Activated gamma-delta T cell treated with Interleukin-2 at 50 U/mL for 16 hours (primary cell): ENCODE data around the gene PTPRT.

ENCODE experiments used
- DNase-seq: peaks from one replicate; pipeline ENCODE4 v3.0.0-alpha.2; 2020

Gene PTPRT

DNA sequence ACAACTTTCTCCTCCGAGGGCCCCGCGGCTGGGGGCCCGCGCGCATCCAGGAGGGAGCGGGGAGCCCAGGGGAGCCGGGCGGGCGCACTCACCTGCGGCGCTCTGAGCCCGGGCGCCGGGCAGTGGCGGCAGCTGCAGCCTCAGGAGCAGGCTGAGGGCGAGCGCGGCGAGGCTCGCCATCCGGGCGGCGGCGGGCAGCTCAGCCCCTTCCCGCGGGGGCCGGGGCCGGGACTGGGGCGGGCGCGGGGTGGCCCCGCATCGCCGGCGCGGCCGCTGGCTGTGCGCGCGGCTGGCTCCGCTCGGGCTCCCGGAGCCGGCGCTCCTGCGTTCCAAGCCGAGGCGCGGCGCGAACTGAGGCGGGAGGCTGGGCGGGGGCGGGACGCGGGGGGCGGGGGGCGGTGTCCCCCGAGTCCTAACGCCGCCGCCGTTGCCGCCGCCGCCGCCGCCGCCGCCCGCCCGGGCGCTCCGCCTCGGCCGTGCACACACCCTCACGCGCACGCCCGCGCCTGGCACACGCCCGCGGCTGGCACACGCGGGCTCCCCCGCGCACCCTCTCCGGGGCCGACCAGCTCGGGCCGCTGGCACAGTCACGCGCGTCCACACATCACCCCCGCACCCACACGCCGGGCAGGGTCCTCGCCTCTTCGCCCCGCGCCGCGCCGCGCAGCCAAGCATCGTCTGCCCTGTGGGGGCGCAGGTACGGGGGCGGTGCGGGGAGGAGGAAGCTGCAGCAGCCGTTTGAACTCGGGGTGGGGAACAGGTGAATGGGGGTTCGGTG lies at the start of gene PTPRT:
Gene PTPRT (minus strand): TSS at position 353 of the 778 bp plus-strand sequence. CDS start 173 bp downstream, at position 180.
- DNase-seq = no peak

- DNase-seq = no peak
Measured at GRCh38 chr20:43238833-43239232, 49.1 kb upstream of the PTPRT start.

DNA sequence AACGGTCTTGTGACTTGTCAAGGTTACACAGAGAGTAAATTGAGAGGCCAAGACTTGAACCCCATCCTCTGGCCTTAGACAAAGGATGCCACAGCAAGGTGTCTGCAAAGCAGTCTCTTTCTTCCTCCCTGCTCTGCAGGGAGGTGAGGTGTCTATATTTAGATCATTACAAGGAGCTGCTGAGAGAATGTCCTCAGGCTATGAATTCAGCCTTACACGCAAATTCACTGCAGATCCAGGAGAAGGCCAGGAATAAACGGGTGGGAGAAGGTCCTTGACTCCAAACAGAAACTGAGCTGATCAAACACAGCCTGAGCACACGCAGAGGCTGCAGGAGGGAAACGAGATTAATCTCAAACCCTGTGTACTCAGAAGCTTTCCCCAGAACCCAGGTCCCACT lies 48.6 kb upstream of the PTPRT start:
- no peak for DNase-seq

DNA sequence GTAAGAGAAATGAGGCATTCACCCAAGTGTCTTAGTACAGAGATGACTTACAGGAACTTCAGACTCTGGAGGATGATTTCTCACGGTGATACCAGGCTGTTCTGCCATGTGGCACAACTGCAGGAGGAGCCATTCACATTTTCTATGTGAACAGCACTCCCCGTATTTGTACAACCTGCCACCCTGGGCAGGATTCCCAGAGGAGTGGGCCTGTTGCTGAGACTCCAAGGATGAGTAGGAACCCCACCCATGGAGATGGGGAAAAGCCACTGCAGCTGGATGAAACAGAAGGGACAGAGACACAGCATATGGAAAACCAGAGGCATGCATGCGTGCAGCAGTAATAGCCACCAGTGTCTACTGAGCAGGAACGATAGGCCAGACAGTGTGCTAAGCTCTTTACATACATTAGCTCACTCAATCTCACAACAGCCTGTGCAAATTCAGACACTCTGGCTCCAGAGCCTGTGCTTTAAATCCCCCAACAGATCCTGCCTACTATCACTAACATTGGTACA lies 48.0 kb upstream of the PTPRT start:
- DNase-seq = no peak

DNA sequence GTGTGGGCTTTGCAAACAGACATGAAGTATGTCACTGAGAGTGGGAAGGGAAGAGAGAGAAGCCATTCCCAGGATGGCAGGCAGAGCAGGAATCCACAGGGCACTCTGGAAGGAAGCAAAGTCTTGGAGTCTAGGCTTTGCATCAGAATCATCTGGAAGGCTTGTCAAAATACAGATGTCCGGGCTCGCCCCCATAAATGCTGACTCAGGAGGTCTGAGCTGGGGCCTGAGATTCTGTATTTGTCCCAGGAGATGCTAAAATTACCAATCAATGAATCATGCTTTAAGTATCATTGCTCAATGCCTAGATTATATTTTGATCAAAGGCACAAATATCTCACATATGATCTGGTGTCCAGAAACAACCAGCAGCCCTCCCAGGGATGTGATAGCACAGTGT lies 46.3 kb upstream of the PTPRT start:
- DNase-seq = no peak

GRCh38 chr20:43231829-43232228 lies 42.1 kb upstream of the PTPRT start:
- no peak for DNase-seq

- DNase-seq = no peak
Measured at GRCh38 chr20:43229696-43230095, 40.0 kb upstream of the PTPRT start.

DNA sequence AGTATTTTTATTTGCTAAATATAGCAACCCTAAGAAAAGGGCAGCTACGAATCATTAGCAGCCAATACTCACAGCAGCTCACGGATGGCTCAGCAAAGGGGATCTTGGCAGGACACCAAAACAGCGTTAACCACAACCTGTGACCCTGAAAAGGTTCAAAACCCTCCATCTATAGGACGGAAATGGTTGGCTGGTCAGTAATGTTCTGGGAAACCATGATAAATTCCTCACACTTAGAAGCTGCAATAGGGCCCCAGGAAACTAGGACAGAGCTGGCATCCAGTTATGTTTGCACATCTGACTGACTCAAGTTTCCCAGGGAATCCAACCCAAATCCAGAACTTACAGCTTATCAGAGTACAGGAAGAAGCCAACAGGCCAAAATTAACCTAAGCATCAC lies 30.9 kb upstream of the PTPRT start:
- no peak for DNase-seq

- DNase-seq = no peak
Measured at GRCh38 chr20:43210901-43211300, 21.2 kb upstream of the PTPRT start.

DNA sequence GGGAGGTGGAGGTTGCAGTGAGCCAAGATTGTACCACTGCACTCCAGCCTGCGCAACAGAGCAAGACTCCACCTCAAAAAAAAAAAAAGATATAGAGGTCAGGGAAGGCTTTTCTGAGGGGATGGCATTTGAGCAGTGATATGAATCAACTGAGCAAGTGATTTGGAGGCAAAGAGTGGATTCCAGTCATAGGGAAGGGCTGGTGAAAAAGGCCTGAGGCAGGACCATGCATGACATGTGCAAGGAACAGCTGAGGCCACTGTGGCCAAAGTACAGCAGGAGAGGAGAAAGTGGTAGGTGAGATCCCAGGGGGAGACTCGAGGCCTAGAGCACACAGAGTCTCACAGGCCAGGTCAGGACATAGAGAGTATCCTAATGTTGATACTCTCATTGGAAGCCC lies 20.1 kb upstream of the PTPRT start:
- DNase-seq = no peak

DNA sequence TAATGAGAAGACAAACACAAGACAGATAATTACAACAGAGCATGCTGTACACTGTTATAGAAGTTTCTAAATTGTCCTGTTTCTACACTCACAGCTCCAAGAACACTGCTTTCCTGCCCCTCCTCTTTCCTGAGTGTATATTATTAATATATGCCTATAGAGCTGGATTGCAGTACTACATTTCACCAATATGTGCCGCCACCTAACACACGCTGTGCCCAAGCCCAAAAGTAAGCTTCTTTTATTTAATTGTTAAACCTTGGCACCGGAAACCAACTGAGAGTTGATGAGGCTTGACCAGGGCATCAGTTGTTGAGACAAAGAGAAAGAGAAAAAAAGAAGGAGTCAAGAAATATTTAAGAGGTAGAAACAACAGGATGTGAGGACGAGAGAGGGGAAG lies 16.0 kb upstream of the PTPRT start:
- no peak for DNase-seq

DNA sequence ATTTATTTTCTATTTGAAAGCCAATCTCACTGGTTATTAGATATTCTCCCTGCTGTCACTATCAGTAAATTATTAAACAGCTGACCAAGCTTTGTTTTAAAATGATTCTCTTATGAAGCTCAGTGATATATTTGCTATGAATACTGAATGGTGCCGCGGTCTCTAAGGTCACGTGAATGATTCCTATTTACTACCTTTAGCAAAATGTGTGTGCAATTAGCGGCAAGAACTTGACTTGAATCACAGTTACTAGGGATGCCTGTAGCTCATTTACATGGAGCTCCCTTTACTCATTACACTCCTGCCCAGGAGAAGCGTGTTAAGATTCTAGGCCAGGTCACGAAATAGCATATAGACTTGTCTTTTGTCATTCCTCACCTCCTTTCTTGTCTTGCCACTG lies 12.4 kb upstream of the PTPRT start:
- DNase-seq = no peak

- DNase-seq = no peak
Measured at GRCh38 chr20:43198607-43199006, 8.9 kb upstream of the PTPRT start.

DNA sequence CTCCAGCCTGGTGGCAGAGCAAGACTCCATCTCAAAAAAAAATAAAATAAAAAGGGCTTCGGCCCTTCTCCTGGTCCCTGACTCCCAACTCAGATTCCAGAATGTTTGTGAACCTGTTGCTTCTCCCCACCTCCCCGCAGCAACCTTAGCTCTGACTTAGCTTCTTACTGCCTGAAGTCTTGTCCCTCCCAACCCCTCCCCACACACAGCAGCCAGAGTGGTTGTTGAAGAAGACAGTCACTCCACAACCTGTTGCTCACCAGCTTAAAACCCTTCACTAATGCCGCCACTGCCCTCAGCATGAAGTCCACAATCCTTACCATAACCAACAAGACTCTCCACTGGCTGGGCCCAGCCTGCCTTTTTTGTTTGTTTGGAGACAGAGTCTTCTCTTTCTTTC lies 6.5 kb upstream of the PTPRT start:
- no peak for DNase-seq

DNA sequence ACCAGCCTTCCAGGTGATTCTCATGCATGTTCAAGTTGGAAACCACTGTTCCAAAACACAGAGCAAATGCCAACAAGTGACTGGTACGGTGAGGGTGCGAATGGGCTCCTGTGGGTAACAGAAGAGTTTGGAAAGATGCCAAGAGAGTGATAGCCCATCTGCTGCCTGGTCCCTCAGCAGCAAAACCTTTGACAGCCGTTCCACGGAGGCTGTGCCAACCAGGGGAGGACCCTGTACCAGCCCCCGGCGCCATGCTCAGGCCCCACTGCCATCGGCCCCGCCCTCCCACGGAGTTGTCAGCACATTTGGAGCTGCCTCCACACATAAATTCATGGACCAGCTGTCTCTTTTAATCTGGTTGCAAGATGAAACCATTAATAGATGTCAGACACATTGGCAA lies 4.4 kb upstream of the PTPRT start:
- DNase-seq = no peak

GRCh38 chr20:43193443-43193842 lies 3.7 kb upstream of the PTPRT start:
- no peak for DNase-seq

- no peak for DNase-seq
Measured at GRCh38 chr20:43191946-43192863, 2.5 kb upstream of the PTPRT start.

- DNase-seq = no peak
Measured at GRCh38 chr20:43191143-43191542, 1.4 kb upstream of the PTPRT start.

- no peak for DNase-seq
Measured at GRCh38 chr20:43190332-43190953, 737 bp upstream of the PTPRT start.

- DNase-seq = no peak
Measured at GRCh38 chr20:43188861-43189553, 699 bp downstream of the PTPRT start.

DNA sequence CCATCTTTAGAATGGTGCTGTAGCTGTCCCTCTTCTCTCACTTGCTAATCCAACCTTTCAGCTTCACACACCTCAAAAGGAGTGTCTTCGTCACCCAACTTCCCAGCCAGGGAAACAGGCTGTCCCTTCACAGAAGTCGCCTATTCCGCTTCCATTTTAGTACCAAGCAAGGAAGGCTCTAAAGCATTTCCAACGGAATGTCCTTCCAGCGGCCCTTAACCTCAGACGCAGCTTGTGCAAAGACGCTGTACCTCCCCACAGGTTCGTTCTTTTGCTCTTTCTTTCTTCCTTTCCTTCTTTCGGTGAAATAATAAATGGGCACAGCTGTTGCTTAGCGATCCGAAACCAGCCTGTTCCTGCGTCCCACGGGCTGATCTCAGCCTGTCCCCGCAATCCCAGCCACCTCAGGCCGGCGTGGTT lies 1.5 kb downstream of the PTPRT start:
- no peak for DNase-seq

DNA sequence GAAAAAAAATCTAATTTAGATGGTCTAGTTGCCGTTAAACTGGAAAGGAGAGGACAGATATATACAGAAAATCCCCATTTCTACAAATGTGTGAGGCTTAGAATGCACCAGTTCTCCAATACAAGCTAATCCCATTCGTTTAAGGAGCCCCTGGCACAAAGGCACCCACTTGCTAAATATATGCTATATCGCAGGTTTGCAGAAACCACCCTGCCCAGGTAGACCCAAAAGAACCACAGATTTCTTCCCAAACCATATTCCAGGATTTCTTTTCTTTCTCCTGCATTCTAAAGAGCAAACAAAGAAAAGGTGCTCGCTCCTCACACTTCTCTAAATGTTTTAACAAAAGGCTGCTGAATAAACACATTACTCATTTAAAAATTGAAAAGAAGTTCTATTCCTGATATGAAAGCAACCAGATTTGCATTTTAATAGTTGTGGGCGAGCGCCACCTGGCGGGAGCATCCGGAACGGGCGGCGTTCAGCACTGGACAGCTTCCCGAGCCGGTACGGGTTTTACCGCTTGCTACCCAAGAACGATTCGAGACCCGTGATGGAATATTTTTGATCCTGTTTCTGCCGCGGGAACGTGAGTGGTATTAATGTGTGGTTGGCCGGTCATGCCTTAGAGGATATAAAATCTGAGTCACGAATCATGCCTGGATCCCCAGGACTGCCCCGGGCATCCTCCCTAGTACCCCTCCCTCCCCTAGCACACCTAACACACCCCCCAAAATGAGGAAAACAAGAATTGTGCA lies 2.1 kb downstream of the PTPRT start:
- DNase-seq = peak; percentile 15
